NK-92 treated with Interleukin-12 subunit alpha and Interleukin-12 subunit beta, amount 100 ng/mL, for 24 hours (cell line): ENCODE results near the gene TRIM59.

Source experiments
- DNase-seq: peaks from one replicate; lab custom pipeline; 2025; lab: John Stamatoyannopoulos, UW

The TRIM59 gene

GRCh38 chr3:160403028-160403545 is 46.5 kb downstream of the TRIM59 start:
- no peak for DNase-seq

GRCh38 chr3:160402221-160403027 is 47.2 kb downstream of the TRIM59 start:
- DNase-seq = no peak

- DNase-seq = no peak
Measured at GRCh38 chr3:160401291-160402095, 48.1 kb downstream of the TRIM59 start.

DNA sequence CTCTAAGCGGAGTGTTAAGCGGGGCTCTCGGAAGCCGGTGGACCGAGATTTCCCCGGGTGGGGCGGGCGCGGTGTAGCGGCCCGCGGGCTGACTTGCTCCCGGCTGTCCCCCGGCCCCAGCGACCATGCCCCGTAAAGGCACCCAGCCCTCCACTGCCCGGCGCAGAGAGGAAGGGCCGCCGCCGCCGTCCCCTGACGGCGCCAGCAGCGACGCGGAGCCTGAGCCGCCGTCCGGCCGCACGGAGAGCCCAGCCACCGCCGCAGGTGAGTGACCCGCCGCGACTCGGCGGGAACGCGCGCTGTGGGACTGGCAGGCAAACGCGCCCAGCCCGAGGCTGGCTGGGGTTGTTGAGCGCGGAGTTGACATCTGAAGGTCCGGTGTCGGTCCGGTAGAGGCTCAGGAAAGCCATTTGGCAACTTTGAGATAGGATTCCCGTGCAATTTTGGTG is 48.9 kb downstream of the TRIM59 start:
- DNase-seq = peak; percentile 55

GRCh38 chr3:160400030-160400701 is 49.4 kb downstream of the TRIM59 start:
- DNase-seq = peak; percentile 52

GRCh38 chr3:160399125-160400029 is 50.2 kb downstream of the TRIM59 start, which contains the start of the genes IFT80 and SMC4:
Gene IFT80, minus strand, starts transcription at chr3:160399225. Its CDS starts 14,625 bp downstream, at chr3:160384600.
Gene SMC4, plus strand, starts transcription at chr3:160399650. Its CDS starts 1,177 bp downstream, at chr3:160400827.
- peak; percentile 93 for DNase-seq

DNA sequence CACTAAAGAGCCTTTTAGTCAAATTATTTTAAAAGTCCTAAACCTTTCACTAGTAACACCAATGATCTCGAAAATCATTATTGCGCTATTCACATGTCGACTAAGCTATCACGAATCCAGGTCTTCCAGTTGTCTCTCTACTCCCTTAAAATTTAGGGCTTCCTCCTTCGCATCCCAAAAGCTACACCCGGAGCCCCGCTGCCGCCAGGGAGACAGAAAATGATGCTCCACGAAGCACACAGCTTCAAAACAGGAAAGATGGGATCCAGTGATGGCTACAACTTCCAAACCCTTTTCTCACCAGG is 50.8 kb downstream of the TRIM59 start:
- DNase-seq = no peak

- DNase-seq = no peak
Measured at GRCh38 chr3:160395297-160395696, 54.3 kb downstream of the TRIM59 start.

GRCh38 chr3:160394009-160394392 is 55.6 kb downstream of the TRIM59 start:
- DNase-seq = no peak

- DNase-seq = no peak
Measured at GRCh38 chr3:160393346-160394008, 56.1 kb downstream of the TRIM59 start.

- DNase-seq = no peak
Measured at GRCh38 chr3:160392798-160393197, 56.8 kb downstream of the TRIM59 start.

DNA sequence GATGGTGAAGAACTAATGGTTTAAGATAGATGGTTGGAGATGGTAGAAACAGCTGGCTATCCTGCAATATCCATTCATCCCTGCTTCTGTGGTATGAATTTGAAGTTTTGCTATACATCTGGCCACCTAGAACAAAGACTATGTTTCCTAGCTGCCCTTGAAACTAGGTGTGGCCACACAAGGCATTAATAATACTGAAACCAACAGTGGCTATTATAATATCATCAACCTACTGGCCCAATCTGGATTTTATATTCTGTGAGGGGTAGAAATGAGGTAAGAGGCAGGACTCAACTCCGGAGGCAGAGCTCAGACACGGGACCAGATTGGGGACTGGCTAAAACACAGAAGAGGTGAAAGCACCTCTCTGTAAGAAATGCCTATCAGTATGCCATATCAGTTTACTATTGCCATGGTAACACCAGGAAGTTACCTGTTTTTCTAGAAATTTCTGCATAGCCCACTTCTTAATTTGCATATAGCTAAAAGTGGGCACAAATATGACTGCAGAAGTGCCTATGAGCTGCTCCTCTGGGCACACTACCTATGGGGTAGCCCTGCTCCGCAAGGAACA is 58.9 kb downstream of the TRIM59 start:
- no peak for DNase-seq
